WERI-Rb-1 (cell line): ENCODE results near the gene KCND2.

ENCODE experiments used
- DNase-seq: peaks from one replicate; pipeline ENCODE4 v3.0.0-alpha.2; 2020
- H3K27ac ChIP-seq: fragments of 250-450 bp; sonication (Bioruptor Pico); 2 replicates; pipeline ENCODE4 v1.5.1; 2020; ENCODE audit warnings: mild to moderate bottlenecking, moderate library complexity
- H3K27me3 ChIP-seq: fragments of 250-450 bp; sonication (Bioruptor Pico); 2 replicates; pipeline ENCODE4 v1.5.1; 2021; ENCODE audit warnings: mild to moderate bottlenecking, low read depth, moderate library complexity; ENCODE audit not compliant: insufficient read depth, severe bottlenecking
- H3K36me3 ChIP-seq: fragments of 250-450 bp; sonication (Bioruptor Pico); 2 replicates; pipeline ENCODE4 v1.5.1; 2020; ENCODE audit warnings: mild to moderate bottlenecking, moderate library complexity
- H3K4me3 ChIP-seq: 2 replicates; pipeline ENCODE4 v1.5.1; 2011; ENCODE audit warnings: low read depth, mild to moderate bottlenecking, control low read depth, low read length
- H3K9me3 ChIP-seq: fragments of 250-450 bp; sonication (Bioruptor Pico); 2 replicates; pipeline ENCODE4 v1.5.1; 2021; ENCODE audit warnings: mild to moderate bottlenecking, moderate library complexity; ENCODE audit not compliant: severe bottlenecking
- CTCF ChIP-seq: IDR thresholded peaks from 2 replicates; pipeline ENCODE4 v1.5.1; 2011; ENCODE audit warnings: low read depth, mild to moderate bottlenecking, control low read depth, inconsistent platforms, low read length

The KCND2 gene

GRCh38 chr7:120658516-120658915 is 385.5 kb downstream of the KCND2 start:
- Histone ChIP-seq H3K4me3 (no peak overlapping the region), H3K27ac (no peak overlapping the region), H3K36me3 (no peaks in the 10 kb centered on the region), H3K27me3 (no peaks in the 10 kb centered on the region), H3K9me3 (no peaks in the 10 kb centered on the region)
- TF ChIP-seq CTCF = no peak
- no peak for DNase-seq

GRCh38 chr7:120662291-120662690 is 389.3 kb downstream of the KCND2 start:
- TF ChIP-seq CTCF = no peak

GRCh38 chr7:120665068-120665467 is 392.1 kb downstream of the KCND2 start:
- no peaks in the 10 kb centered on the region for H3K9me3 ChIP-seq
- TF ChIP-seq CTCF = no peak
- H3K36me3 ChIP-seq = no peaks in the 10 kb centered on the region
- H3K27me3 ChIP-seq = no peaks in the 10 kb centered on the region
- DNase-seq = no peak
- no peak overlapping the region for H3K27ac ChIP-seq
- no peak overlapping the region for H3K4me3 ChIP-seq

More at GRCh38 chr7:120662291-120662690, 389.3 kb downstream of the KCND2 start:
- no peak for DNase-seq
- H3K36me3 ChIP-seq = no peaks in the 10 kb centered on the region
- H3K27ac ChIP-seq = no peak overlapping the region
- H3K4me3 ChIP-seq = no peak overlapping the region
- no peaks in the 10 kb centered on the region for H3K9me3 ChIP-seq
- H3K27me3 ChIP-seq = no peaks in the 10 kb centered on the region

- no peak for TF ChIP-seq CTCF
- Histone ChIP-seq H3K27me3 (no peaks in the 10 kb centered on the region), H3K4me3 (no peak overlapping the region), H3K36me3 (no peaks in the 10 kb centered on the region), H3K27ac (no peak overlapping the region), H3K9me3 (no peaks in the 10 kb centered on the region)
- no peak for DNase-seq
Measured at GRCh38 chr7:120675076-120675475, 402.1 kb downstream of the KCND2 start.

GRCh38 chr7:120677535-120677934 is 404.6 kb downstream of the KCND2 start:
- no peak for DNase-seq
- Histone ChIP-seq H3K9me3 (no peaks in the 10 kb centered on the region), H3K27me3 (no peaks in the 10 kb centered on the region), H3K4me3 (no peak overlapping the region), H3K36me3 (no peaks in the 10 kb centered on the region), H3K27ac (no peak overlapping the region)
- TF ChIP-seq CTCF = no peak

- Histone ChIP-seq H3K36me3 (no peaks in the 10 kb centered on the region), H3K27ac (no peak overlapping the region), H3K27me3 (no peaks in the 10 kb centered on the region), H3K4me3 (no peak overlapping the region), H3K9me3 (no peaks in the 10 kb centered on the region)
- DNase-seq = no peak
- no peak for TF ChIP-seq CTCF
Measured at GRCh38 chr7:120680985-120681384, 408.0 kb downstream of the KCND2 start.
